DND-41 (cell line): ENCODE results near the gene ANGPTL5.

Experiments used
- ATAC-seq: fragments of 200-7000 bp; cut with Tn5 transposase; 3 replicates; pipeline ENCODE4 v1.9.1; 2021; ENCODE audit warnings: low read depth; ENCODE audit not compliant: insufficient read depth
- DNase-seq: peaks from one replicate; pipeline ENCODE4 v3.0.0-alpha.2; 2020
- H2AFZ ChIP-seq: 2 replicates; pipeline ENCODE4 v1.6.0; 2012; ENCODE audit warnings: low read depth, low read length
- H3K27ac ChIP-seq: 2 replicates; pipeline ENCODE4 v1.5.1; 2012; ENCODE audit warnings: low read length, inconsistent platforms
- H3K27me3 ChIP-seq: fragments of 200-600 bp; sonication (generic); 2 replicates; pipeline ENCODE4 v1.6.0; 2012; ENCODE audit warnings: low read length, mild to moderate bottlenecking, inconsistent platforms; ENCODE audit not compliant: insufficient read depth, poor library complexity
- H3K36me3 ChIP-seq: 2 replicates; pipeline ENCODE4 v1.5.1; 2012; ENCODE audit warnings: low read length, inconsistent platforms; ENCODE audit not compliant: insufficient read depth
- H3K4me1 ChIP-seq: 2 replicates; pipeline ENCODE4 v1.5.1; 2012; ENCODE audit warnings: mild to moderate bottlenecking, low read length; ENCODE audit not compliant: insufficient read depth
- H3K4me2 ChIP-seq: 2 replicates; pipeline ENCODE4 v1.6.0; 2012; ENCODE audit warnings: mild to moderate bottlenecking, moderate library complexity, low read length, inconsistent platforms; ENCODE audit not compliant: insufficient read depth
- H3K4me3 ChIP-seq, 2 experiments: fragments of 200-600 bp in 1 of 2; shearing (Covaris generic) in 1 of 2; 2 replicates each; pipeline ENCODE4 v1.5.1; 2012 to 2016; ENCODE audit warnings: inconsistent platforms in 2 of 2, low read length in 2 of 2, mild to moderate bottlenecking in 2 of 2, low read depth in 1 of 2, moderate library complexity in 1 of 2
- H3K79me2 ChIP-seq: 2 replicates; pipeline ENCODE4 v1.6.0; 2012; ENCODE audit warnings: low read length, inconsistent platforms; ENCODE audit not compliant: insufficient read depth
- H3K9ac ChIP-seq: 2 replicates; pipeline ENCODE4 v1.6.0; 2012; ENCODE audit warnings: low read depth, mild to moderate bottlenecking, inconsistent platforms, low read length, moderate library complexity
- H3K9me3 ChIP-seq: 2 replicates; pipeline ENCODE4 v1.5.1; 2012; ENCODE audit warnings: low read length, moderate library complexity, mild to moderate bottlenecking, inconsistent platforms; ENCODE audit not compliant: insufficient read depth, severe bottlenecking
- H4K20me1 ChIP-seq: 2 replicates; pipeline ENCODE4 v1.6.0; 2012; ENCODE audit warnings: low read length; ENCODE audit not compliant: insufficient read depth
- CTCF ChIP-seq: IDR thresholded peaks from 2 replicates; pipeline ENCODE4 v1.5.1; 2012; ENCODE audit warnings: borderline replicate concordance, low read length, moderate library complexity, mild to moderate bottlenecking; ENCODE audit not compliant: poor library complexity, severe bottlenecking; ENCODE audit errors: extremely low read depth
- EZH2 ChIP-seq: IDR thresholded peaks from 3 replicates; pipeline ENCODE4 v1.6.1; 2012; ENCODE audit warnings: borderline replicate concordance, low read depth, mild to moderate bottlenecking, moderate library complexity, low read length, inconsistent platforms; ENCODE audit not compliant: severe bottlenecking

Gene ANGPTL5

DNA sequence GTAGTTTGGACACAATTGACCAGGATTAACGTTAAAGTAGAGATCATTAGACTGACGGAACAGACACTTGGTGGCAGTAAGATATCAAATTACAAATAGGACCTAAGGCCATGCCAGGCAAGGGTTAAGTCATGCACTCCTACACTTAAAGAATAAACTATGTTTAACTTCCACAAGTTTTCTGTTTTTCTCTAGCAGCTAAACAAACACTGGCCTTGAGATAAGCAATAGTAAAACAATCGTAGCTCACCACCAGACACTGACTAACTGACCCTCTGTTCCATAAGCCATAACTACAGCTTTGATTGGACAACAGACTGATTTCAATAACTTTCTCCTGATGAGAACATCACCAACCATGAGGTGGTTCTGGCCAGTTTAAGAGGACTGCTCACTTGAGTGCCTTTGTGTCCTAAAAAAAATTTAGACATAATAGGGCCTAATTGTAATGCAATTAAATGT, 3.5 kb downstream of the ANGPTL5 start:
- DNase-seq (no peak), ATAC-seq (no peak)
- Histone ChIP-seq H3K4me2 (no peak overlapping the region), H3K4me1 (peaks cover 22% of the 10 kb centered on the region), H3K27ac (no peak overlapping the region), H3K79me2 (no peaks in the 10 kb centered on the region), H3K9ac (no peak overlapping the region), H3K36me3 (no peaks in the 10 kb centered on the region), H3K4me3 (no peak overlapping the region), H2AFZ (no peak overlapping the region), H3K9me3 (no peaks in the 10 kb centered on the region), H3K27me3 (no peaks in the 10 kb centered on the region), H4K20me1 (no peaks in the 10 kb centered on the region)
- no peak for TF ChIP-seq EZH2
- TF ChIP-seq CTCF: no peak

DNA sequence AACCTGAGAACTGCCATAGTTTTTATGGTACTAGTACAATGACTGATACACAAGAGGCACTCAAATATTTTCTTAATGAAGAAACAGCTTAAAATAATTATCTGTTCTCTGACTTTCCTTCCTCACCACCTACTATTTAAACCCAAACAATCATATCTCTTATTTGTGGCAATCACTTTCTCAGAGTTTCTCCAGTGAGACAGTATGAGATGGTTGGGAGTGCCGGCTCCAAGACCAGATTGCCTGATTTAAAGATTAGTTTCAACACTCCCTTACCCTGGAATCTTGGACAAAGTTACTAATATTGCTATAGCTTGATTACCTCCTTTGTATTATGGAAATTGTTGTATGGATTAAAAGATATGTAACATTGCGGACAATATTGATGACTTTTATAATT, 7.2 kb downstream of the ANGPTL5 start:
- no peaks in the 10 kb centered on the region for H3K27me3 ChIP-seq
- no peak overlapping the region for H3K4me2 ChIP-seq
- TF ChIP-seq CTCF: no peak
- no peak for TF ChIP-seq EZH2
- H3K79me2 ChIP-seq: no peaks in the 10 kb centered on the region
- no peaks in the 10 kb centered on the region for H3K9me3 ChIP-seq
- no peak for DNase-seq
- H4K20me1 ChIP-seq: no peaks in the 10 kb centered on the region
- no peak for ATAC-seq
- no peak overlapping the region for H3K4me3 ChIP-seq
- no peaks in the 10 kb centered on the region for H3K36me3 ChIP-seq
- peaks cover 2% of the 10 kb centered on the region for H3K4me1 ChIP-seq
- no peak overlapping the region for H3K9ac ChIP-seq
- H2AFZ ChIP-seq: no peak overlapping the region
- H3K27ac ChIP-seq: no peak overlapping the region

- H4K20me1 ChIP-seq: no peaks in the 10 kb centered on the region
- ATAC-seq: no peak
Measured at GRCh38 chr11:101907815-101908214, 8.5 kb downstream of the ANGPTL5 start.

More at GRCh38 chr11:101907815-101908214, 8.5 kb downstream of the ANGPTL5 start:
- no peaks in the 10 kb centered on the region for H3K4me1 ChIP-seq
- no peak overlapping the region for H3K4me2 ChIP-seq
- peaks cover 5% of the 10 kb centered on the region for H3K27me3 ChIP-seq
- no peak overlapping the region for H3K4me3 ChIP-seq
- no peaks in the 10 kb centered on the region for H3K9me3 ChIP-seq
- no peak for DNase-seq
- H3K36me3 ChIP-seq: no peaks in the 10 kb centered on the region
- no peak overlapping the region for H2AFZ ChIP-seq
- no peak overlapping the region for H3K27ac ChIP-seq
- no peak overlapping the region for H3K9ac ChIP-seq
- TF ChIP-seq CTCF: no peak
- no peak for TF ChIP-seq EZH2
- H3K79me2 ChIP-seq: no peaks in the 10 kb centered on the region
